Heart left ventricle (tissue), 13 donors: Measurements from ENCODE around the gene TCAF2.
"Not testable (repeated sequence)": the region's sequence is repeated elsewhere in the genome, so short reads cannot be mapped to it uniquely, and the experiment has no call there.

ENCODE experiments used
- CTCF ChIP-seq, 12 donors: fragments of 200-600 bp; sonication (generic) in 4 of 12; IDR thresholded peaks; one replicate each; pipeline versions ENCODE4 v1.5.0 to v1.8.0; 2018 to 2022; ENCODE audit warnings: antibody characterized with exemption in 12 of 12, mild to moderate bottlenecking in 5 of 12
- POLR2A ChIP-seq, 2 donors: fragments of 450-650 bp; IDR thresholded peaks; one replicate each; pipeline ENCODE4 v1.6.1; 2017; ENCODE audit warnings: antibody characterized with exemption in 2 of 2, mild to moderate bottlenecking in 2 of 2, moderate library complexity in 2 of 2
- donor health status: ischemic (EF 13 %, LVEDD 7.1; RV severe dilation, severe dysfunction).
- donor health status: DM: no; HTN: yes; CAD: no.
- donor health status: DM: no; HTN: no; CAD: no.
- donor health status: ischemic (EF 25% LVEDD 6.9; RV normal size, moderate dysfunction).
- donor health status: ischemic (EF 25% LVEDD 5.7; RV mildly dilated, moderate dysfunction).
- donor health status: ischemic (EF 35%, LVEDD 5.7; RV mildly dilated, moderate dysfunction).
- donor health status: nonischemic (EF 11% LVEDD 7.7; RV severe dilation, severe dysfunction).
- donor health status: DM: yes; HTN: yes; CAD: no.
- donor health status: PGD.
- donor health status: ischemic (EF 29% LVEDD 5.4; RV normal size, mild dysfunction).
- donor health status: nonischemic (EF 23%, LVEDD 6.1; RV moderate dilation, normal function).

GRCh38 chr7:143630653-143631052, 9.9 kb downstream of the TCAF2 start:
- not testable (repeated sequence) for TF ChIP-seq CTCF, POLR2A (IDR thresholded peaks at IDR 0.05)
